Inferior parietal cortex (tissue), 1 donor: ENCODE data around the gene PICALM.
"Not testable (repeated sequence)": the region's sequence is repeated elsewhere in the genome, so short reads cannot be mapped to it uniquely, and the experiment has no call there.

ENCODE experiments used
- DNase-seq: peaks from one replicate; pipeline ENCODE4 v3.0.0-alpha.2; 2016; ENCODE audit errors: extremely low spot score

PICALM gene

GRCh38 chr11:86068951-86069407 lies at the start of gene PICALM:
Gene PICALM (minus strand): TSS chr11:86069084. CDS start chr11:86068780, 304 bp downstream.
- DNase-seq, result peak; percentile 98

GRCh38 chr11:86118253-86118652 lies 49.4 kb upstream of the PICALM start:
- DNase-seq, result no peak

- no peak for DNase-seq
Measured at GRCh38 chr11:86117712-86118063, 48.8 kb upstream of the PICALM start.

GRCh38 chr11:86117001-86117711 lies 48.3 kb upstream of the PICALM start:
- no peak for DNase-seq

GRCh38 chr11:86116386-86116726 lies 47.5 kb upstream of the PICALM start:
- DNase-seq, result no peak

- DNase-seq, result no peak
Measured at GRCh38 chr11:86115542-86116385, 46.9 kb upstream of the PICALM start.

- no peak for DNase-seq
Measured at GRCh38 chr11:86108890-86109638, 40.2 kb upstream of the PICALM start.

- no peak for DNase-seq
Measured at GRCh38 chr11:86108191-86108590, 39.3 kb upstream of the PICALM start.

GRCh38 chr11:86106916-86107315 lies 38.0 kb upstream of the PICALM start:
- no peak for DNase-seq

- not testable (repeated sequence) for DNase-seq
Measured at GRCh38 chr11:86106031-86106430, 37.1 kb upstream of the PICALM start.

GRCh38 chr11:86105601-86106000 lies 36.7 kb upstream of the PICALM start:
- not testable (repeated sequence) for DNase-seq

- peak; percentile 65 for DNase-seq
Measured at GRCh38 chr11:86103808-86104207, 34.9 kb upstream of the PICALM start.

GRCh38 chr11:86101941-86102407 lies 33.1 kb upstream of the PICALM start:
- no peak for DNase-seq

- DNase-seq, result no peak
Measured at GRCh38 chr11:86101493-86101892, 32.6 kb upstream of the PICALM start.

- DNase-seq, result no peak
Measured at GRCh38 chr11:86099874-86100273, 31.0 kb upstream of the PICALM start.

GRCh38 chr11:86097980-86098379 lies 29.1 kb upstream of the PICALM start:
- no peak for DNase-seq

- no peak for DNase-seq
Measured at GRCh38 chr11:86091566-86091965, 22.7 kb upstream of the PICALM start.

- DNase-seq, result no peak
Measured at GRCh38 chr11:86091086-86091485, 22.2 kb upstream of the PICALM start.

GRCh38 chr11:86089659-86090058 lies 20.8 kb upstream of the PICALM start:
- DNase-seq, result no peak

GRCh38 chr11:86087688-86088087 lies 18.8 kb upstream of the PICALM start:
- DNase-seq, result not testable (repeated sequence)

GRCh38 chr11:86087256-86087655 lies 18.4 kb upstream of the PICALM start:
- DNase-seq, result no peak

- DNase-seq, result no peak
Measured at GRCh38 chr11:86081455-86081854, 12.6 kb upstream of the PICALM start.
